GM10266 (cell line): ENCODE measurements around the gene RNF39.

Experiments
- DNase-seq: peaks from one replicate; pipeline ENCODE4 v3.0.0; 2012; ENCODE audit errors: extremely low spot score
- TF ChIP-seq, protein P1 (sequence below): IDR thresholded peaks from 2 replicates; pipeline ENCODE4 v1.5.1; 2012; ENCODE audit warnings: mild to moderate bottlenecking, low read depth; ENCODE audit not compliant: control insufficient read depth, insufficient read depth; ENCODE audit errors: missing control alignments

Gene RNF39

DNA sequence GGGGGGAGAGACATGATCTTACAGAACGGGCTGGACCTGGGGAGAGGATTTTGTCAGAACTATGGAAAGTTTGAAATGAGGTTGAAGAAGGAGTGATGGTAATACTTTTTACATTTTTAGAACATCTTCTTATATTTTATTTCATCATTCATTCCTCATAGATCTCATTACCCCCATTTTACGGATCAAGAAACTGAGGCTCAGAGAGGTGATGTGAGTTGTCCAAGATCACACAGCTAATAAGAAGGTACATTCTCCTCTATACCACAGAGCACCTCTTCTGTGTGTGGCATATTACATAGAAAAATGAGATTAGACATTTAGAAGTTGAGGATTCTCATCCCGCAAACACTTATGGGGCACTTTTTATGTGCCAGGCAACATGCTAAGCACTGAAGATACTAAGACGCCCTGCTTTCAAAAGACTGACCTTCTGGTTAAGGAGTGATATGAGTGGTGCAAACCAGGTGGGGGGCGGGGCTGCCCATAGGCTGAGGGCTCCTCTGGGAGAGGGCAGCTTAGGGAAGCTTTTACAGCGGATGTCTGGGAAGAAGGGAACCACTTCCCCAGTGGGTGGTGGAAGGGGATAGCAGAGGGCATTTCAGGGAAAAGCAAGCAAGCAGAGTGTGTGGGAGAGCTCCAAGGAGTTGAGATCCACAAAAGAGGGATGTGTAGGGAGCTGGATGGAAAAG lies 17.4 kb upstream of the RNF39 start:
- TF ChIP-seq, protein P1, sequence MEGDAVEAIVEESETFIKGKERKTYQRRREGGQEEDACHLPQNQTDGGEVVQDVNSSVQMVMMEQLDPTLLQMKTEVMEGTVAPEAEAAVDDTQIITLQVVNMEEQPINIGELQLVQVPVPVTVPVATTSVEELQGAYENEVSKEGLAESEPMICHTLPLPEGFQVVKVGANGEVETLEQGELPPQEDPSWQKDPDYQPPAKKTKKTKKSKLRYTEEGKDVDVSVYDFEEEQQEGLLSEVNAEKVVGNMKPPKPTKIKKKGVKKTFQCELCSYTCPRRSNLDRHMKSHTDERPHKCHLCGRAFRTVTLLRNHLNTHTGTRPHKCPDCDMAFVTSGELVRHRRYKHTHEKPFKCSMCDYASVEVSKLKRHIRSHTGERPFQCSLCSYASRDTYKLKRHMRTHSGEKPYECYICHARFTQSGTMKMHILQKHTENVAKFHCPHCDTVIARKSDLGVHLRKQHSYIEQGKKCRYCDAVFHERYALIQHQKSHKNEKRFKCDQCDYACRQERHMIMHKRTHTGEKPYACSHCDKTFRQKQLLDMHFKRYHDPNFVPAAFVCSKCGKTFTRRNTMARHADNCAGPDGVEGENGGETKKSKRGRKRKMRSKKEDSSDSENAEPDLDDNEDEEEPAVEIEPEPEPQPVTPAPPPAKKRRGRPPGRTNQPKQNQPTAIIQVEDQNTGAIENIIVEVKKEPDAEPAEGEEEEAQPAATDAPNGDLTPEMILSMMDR: no peak
- no peak for DNase-seq

DNA sequence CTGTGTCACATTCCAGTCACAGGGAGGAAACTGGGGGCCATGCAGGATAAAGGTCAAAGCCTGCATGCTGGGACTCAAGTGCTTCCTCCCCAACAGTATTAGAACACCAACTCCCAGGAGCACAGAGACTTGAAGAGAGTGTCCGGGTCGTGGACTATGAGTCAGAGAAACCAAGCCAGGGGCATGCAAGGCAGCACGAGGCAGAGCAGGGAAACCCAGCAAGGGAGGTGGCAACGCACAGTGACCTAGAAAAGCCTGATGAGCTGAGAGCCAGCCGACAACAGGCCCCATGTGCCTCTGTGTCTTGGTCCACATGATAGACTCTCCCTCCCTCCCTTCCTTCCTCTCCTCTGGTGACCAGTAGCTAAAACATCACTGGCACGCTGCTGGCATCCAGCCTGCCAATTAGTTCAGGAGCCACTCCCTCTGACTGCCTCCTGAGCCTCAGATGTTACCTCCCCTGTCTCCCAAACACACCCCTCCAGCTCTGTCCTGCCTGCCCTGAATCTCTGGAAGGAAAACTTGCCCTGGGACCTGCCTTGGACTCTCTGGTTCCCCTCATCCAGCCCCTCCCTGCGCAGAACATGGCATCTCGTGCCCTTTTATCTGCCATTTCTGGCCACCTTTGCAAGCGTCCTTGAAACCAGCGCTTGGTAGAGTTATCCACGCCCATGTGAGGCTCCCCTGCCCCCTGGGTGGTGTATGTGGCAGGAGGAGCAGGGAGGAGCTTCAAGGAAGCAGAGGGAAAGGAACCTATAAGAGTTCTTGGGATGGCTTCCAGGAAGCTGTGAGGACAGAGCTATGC lies 16.2 kb upstream of the RNF39 start:
- DNase-seq: no peak
- TF ChIP-seq, protein P1: no peak

DNA sequence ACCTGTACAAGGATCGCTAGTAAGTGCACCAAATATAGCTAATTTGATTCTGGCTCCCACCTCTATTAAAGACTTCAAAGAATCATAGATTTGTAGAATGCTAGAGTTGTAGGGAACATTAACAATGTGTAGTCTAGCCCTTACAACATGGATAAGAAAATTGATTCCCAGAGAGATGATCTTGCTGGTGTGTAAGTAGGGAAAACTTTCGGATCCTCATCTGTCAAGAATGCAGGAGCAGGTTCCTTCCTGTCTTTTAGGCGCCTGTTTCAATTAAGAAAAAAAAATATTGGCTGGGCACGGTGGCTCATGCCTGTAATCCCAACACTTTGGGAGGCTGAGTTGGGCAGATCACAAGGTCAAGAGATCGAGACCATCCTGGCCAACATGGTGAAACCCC lies 12.3 kb upstream of the RNF39 start:
- DNase-seq: no peak
- TF ChIP-seq, protein P1: no peak

DNA sequence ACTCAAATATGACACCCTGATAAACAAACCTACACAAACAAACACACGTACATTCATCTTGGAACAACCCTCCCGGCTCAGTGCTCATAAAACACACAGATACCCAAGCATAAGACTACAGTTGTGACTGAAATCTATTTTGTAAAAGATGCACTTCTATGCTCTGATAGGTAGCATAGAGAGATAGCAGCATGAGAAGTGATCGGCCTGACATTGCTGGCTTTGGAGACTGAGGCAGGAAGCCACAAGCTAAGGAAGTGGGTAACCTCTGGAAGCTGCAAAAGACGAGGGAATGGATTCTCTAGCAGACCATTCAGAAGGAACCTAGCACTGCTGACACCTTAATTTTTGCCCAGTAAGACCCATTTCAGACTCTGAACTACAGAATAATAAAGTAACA lies 1.6 kb upstream of the RNF39 start:
- TF ChIP-seq, protein P1: no peak
- no peak for DNase-seq

DNA sequence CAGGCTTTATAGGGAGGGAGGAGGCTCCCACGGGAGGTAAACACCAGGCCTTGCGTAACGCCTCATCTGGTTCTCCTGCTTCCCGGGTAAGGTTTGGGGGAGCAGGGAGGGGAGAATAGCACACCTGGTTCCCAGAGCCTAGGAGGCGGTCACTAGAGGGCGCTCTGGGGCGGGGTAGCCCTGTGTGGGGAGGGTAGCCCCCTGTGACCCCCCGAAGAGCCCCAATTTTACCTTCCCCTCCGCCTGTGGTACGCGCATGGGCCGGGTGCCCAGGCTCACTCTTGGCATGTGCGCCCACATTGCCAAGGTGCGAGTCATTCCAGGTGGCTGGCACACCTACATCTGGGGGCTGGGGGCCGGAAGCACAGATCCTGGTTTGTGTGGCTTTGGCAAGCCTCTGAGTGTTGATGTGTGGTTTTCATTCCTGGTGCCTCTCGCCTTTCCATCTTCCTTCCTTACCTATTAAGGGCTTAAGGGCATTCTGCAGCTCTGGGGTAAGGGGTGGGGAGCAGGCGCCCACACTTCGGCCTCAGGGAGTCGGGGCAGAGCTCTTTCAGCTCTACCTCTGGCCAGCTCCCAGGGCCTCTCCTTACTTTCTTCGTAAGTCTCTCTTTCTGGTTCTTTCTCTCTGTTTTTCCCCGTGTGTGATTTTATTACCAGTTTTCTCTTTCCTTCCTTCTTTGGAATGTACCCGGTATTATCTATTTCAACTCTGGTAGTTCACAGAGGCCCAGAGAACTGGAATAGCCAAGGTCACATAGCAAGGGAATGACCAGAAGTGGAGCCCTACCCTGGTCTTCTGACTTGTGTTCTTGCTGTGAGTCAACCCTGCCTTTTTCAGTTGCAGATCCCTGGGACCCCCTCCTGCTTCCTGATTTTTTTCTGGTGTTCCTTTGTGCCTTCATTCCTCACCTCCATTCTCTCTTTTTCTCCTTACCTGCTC lies 492 bp upstream of the RNF39 start:
- no peak for DNase-seq
- TF ChIP-seq, protein P1: peak; percentile 42

DNA sequence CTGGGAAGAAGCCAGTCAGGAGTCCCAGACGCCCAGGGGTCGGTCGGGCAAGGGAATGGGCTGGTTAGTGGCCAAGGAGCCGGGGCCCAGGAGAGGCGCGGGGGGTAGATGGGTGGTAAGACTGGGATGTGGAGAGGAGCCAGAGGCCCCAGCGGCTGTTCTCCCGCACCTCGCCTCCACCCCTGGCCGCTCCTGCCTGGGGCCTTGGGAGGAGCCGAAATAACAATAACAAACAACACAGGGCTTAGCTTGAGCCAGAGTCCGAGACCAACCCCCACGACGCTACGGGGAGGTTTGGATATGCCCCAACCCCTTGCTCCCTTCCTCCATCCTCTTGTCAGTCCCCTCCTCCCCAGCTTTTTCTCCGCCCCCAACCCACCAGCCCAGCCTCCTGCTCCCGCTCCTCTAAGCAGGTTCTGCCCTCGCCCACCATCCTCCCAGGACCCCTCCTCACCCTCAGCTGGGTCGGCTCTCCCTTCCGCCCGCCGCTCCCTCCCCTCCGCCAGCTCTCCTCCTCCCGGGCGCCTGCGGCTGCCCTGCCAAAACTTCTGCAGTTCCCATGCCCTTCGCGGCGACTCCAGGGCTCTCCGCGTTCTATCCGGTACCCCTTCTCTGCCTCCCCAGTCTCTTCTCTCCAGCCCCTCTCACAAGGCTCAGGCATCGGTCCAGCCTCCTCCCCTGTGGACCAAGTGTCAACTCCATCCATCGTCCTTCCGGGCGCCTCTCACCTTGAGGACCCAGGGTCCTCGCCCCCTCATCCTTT lies 1.1 kb downstream of the RNF39 start:
- no peak for DNase-seq
- TF ChIP-seq, protein P1: no peak
